CD4-positive, alpha-beta T cell treated with Interleukin-17A for 4 hours (primary cell): ENCODE results near the gene ZNF101.
A peak's percentile ranks its signal among the peaks of the same experiment; 100 is the strongest.

Source experiments
- DNase-seq: peaks from one replicate; pipeline ENCODE4 v3.0.0-alpha.2; 2020; ENCODE audit warnings: mixed read lengths

The ZNF101 gene

DNA sequence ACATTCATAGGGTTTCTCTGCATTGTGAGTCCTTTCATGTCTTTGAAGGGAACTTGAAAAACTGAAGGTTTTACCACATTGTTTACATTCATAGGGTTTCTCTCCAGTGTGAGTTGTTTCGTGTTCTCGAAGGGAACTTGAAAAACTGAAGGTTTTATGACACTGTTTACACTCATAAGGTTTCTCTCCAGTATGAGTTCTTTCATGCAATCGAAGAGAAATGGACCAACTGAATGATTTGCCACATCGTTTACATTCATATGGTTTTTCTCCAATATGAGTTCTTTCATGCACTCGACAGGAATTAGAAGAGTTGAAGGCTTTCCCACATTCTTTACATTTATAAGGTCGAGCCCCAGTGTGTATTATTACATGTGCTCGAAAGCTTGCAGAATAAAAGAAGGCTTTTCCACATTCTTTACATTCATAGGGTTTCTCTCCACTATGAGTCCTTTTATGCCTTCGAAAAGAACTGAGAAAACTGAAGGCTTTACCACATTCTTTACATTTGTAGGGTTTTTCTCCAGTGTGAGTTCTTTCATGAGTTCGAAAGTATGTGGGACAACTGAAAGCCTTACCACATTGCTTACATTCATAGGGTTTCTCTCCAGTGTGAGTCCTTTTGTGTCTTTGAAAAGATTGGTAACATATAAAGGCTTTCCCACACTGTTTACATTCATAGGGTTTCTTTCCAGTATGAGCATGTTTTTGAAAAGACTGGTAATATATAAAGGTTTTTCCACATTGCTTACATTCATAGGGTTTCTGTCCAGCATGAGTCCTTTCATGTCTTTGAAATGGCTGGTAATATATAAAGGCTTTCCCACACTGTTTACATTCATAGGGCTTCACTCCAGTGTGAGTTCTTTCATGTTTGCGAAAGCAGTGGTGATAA is 43.5 kb downstream of the ZNF101 start:
- DNase-seq, result no peak

- DNase-seq, result no peak
These were observed 51.2 kb downstream of the ZNF101 start for GRCh38 chr19:19719798-19720197.

DNA sequence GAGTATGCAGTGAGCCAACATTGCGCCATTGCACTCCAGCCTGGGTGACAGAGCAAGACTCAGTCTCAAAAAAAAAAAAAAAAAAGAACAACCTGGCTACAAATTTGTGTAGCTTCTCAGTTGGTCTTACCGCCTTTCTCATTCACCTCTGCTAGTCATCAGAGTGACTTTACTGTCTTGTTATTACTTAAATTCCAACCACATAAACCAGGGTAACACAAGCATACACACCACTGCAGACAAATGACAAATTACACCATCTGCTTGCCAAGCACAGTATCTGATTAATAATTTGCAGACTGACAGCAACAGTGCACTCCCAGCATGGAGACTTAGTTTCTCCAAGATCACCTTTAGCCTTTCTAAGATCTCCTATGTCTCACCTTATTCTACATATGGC is 53.3 kb downstream of the ZNF101 start:
- no peak for DNase-seq

DNA sequence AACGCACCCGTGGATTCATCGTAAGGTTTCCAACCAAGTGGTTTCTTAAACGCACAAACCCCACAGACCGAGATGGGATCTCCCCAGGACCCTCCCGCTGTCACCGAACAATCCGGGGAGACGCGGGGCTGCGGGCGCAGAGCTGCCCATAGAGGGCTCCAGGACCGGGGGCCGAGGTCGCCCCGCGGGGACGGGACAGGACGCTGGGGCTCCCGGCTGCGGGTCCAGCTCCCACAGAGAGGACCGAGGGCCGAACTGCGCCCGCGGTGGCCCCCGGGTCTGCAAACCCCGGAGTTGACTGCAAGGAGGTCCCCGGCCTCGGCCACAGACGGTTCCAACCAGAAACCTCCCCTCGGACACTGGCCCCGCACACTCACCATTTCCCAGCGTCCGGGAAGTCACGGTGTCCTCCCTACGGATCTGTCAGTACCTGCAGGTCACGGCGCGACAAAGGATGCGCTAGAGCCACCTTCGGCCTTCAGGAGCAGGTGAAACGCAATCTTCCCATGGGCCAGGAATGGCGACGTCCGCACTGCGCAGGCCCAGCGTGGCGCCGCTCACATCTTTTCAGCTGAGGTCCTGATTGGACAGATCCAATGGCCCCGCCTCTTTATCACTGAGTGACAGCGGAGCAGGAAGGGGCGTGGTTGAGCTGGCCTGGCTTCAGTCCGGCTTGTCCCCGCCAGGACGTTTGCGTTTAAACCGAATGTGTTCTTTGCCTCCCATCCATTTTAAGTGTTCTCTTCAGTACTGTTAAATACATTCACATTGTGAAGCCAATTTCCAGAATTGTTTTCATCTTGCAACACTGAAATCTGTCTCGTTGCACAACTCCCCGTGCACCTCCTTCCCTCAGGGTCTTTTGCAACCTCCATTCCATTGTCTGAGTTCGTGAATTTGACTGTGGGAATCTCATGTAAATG is 64.2 kb downstream of the ZNF101 start, which contains the start of gene ZNF14:
TSS of gene ZNF14 (minus strand) at position 534 of the 923 bp plus-strand sequence. CDS start at position 380, 154 bp downstream.
- DNase-seq, result peak; percentile 93
